Measurements from ENCODE around the gene ZBTB16. TPM values are rescaled to one million over a fixed set of nuclear protein-coding genes. Genes with fewer than 3 reads are reported as not detected.

The ZBTB16 gene
- polyA plus RNA-seq, 1 experiment, result not detected

- Histone ChIP-seq H3K9me3 (ENCODE audit: control insufficient read depth, insufficient read depth, low read length) (no peaks in the 10 kb centered on the region), H3K4me3 (ENCODE audit: low read depth, low read length) (no peak overlapping the region), H3K27me3 (ENCODE audit: control insufficient read depth, insufficient read depth, low read length) (peaks cover 67% of the 10 kb centered on the region), H3K27ac (ENCODE audit: low read depth, low read length) (no peak overlapping the region)
- TF ChIP-seq CTCF (IDR thresholded peaks at IDR 0.05; ENCODE audit: low read depth, low read length), result no peak
- DNase-seq (ENCODE audit: low read depth, low spot score), result no peak
- ChIA-PET CTCF (no interaction called here), POLR2A (no interaction called here)
Observed at GRCh38 chr11:114165326-114166230, 106.1 kb downstream of the ZBTB16 start.

- Histone ChIP-seq H3K27me3 (ENCODE audit: control insufficient read depth, insufficient read depth, low read length) (peaks cover 70% of the 10 kb centered on the region), H3K27ac (ENCODE audit: low read depth, low read length) (no peak overlapping the region), H3K9me3 (ENCODE audit: control insufficient read depth, insufficient read depth, low read length) (no peaks in the 10 kb centered on the region), H3K4me3 (ENCODE audit: low read depth, low read length) (no peak overlapping the region)
- TF ChIP-seq CTCF (IDR thresholded peaks at IDR 0.05; ENCODE audit: low read depth, low read length), result no peak
- ChIA-PET POLR2A (no interaction called here), CTCF (no interaction called here)
- no peak for DNase-seq (ENCODE audit: low read depth, low spot score)
Observed at GRCh38 chr11:114166362-114166761, 106.9 kb downstream of the ZBTB16 start.

- Histone ChIP-seq H3K27ac (ENCODE audit: low read depth, low read length) (no peak overlapping the region), H3K4me3 (ENCODE audit: low read depth, low read length) (no peak overlapping the region), H3K9me3 (ENCODE audit: control insufficient read depth, insufficient read depth, low read length) (no peaks in the 10 kb centered on the region), H3K27me3 (ENCODE audit: control insufficient read depth, insufficient read depth, low read length) (peaks cover 73% of the 10 kb centered on the region)
- POLR2A ChIA-PET, result interaction anchor here (0.7 kb wide), 1 partner anchor 1348 kb away, joined by 5 read pairs; no protein-coding TSS in a partner anchor
- TF ChIP-seq CTCF (IDR thresholded peaks at IDR 0.05; ENCODE audit: low read depth, low read length), result no peak
- CTCF ChIA-PET, result no interaction called here
- DNase-seq (ENCODE audit: low read depth, low spot score), result peak; percentile 20
Observed at GRCh38 chr11:114166897-114167323, 107.4 kb downstream of the ZBTB16 start.

- no peak overlapping the region for H3K27ac ChIP-seq (ENCODE audit: low read depth, low read length)
- no peak for DNase-seq (ENCODE audit: low read depth, low spot score)
- H3K9me3 ChIP-seq (ENCODE audit: control insufficient read depth, insufficient read depth, low read length), result no peaks in the 10 kb centered on the region
- H3K27me3 ChIP-seq (ENCODE audit: control insufficient read depth, insufficient read depth, low read length), result peaks cover 70% of the 10 kb centered on the region
- TF ChIP-seq CTCF (IDR thresholded peaks at IDR 0.05; ENCODE audit: low read depth, low read length), result no peak
- no peak overlapping the region for H3K4me3 ChIP-seq (ENCODE audit: low read depth, low read length)
- CTCF ChIA-PET, result no interaction called here
- POLR2A ChIA-PET, result interaction anchor here (0.7 kb wide), 1 partner anchor 1347 kb away, joined by 5 read pairs; no protein-coding TSS in a partner anchor
Observed at GRCh38 chr11:114167355-114167754, 107.8 kb downstream of the ZBTB16 start.

GRCh38 chr11:114167771-114168448 is 108.4 kb downstream of the ZBTB16 start:
- no peak for DNase-seq (ENCODE audit: low read depth, low spot score)
- peaks cover 72% of the 10 kb centered on the region for H3K27me3 ChIP-seq (ENCODE audit: control insufficient read depth, insufficient read depth, low read length)
- ChIA-PET CTCF (no interaction called here), POLR2A (no interaction called here)
- TF ChIP-seq CTCF (IDR thresholded peaks at IDR 0.05; ENCODE audit: low read depth, low read length), result no peak
- no peak overlapping the region for H3K27ac ChIP-seq (ENCODE audit: low read depth, low read length)
- H3K4me3 ChIP-seq (ENCODE audit: low read depth, low read length), result no peak overlapping the region
- H3K9me3 ChIP-seq (ENCODE audit: control insufficient read depth, insufficient read depth, low read length), result no peaks in the 10 kb centered on the region
